ENCODE measurements around the gene BTG3.
A peak's percentile ranks its signal among the peaks of the same experiment; 100 is the strongest.

BTG3 gene

GRCh38 chr21:17612565-17613241 lies at the start of gene BTG3:
Gene BTG3 (minus strand): TSS chr21:17612901. CDS start chr21:17609144, 3,757 bp downstream.
- peak; percentile 49 to 74 for DNase-seq (ENCODE audit: low read depth in 1 of 2, low spot score in 1 of 2)

- DNase-seq (ENCODE audit: low read depth in 1 of 2, low spot score in 1 of 2), result no peak
Measured at GRCh38 chr21:17660862-17661261, 48.2 kb upstream of the BTG3 start.

- no peak for DNase-seq (ENCODE audit: low read depth in 1 of 2, low spot score in 1 of 2)
Measured at GRCh38 chr21:17660452-17660851, 47.8 kb upstream of the BTG3 start.

GRCh38 chr21:17658931-17659330 lies 46.2 kb upstream of the BTG3 start:
- DNase-seq (ENCODE audit: low read depth in 1 of 2, low spot score in 1 of 2), result no peak

- DNase-seq (ENCODE audit: low read depth in 1 of 2, low spot score in 1 of 2), result no peak
Measured at GRCh38 chr21:17651526-17651925, 38.8 kb upstream of the BTG3 start.

GRCh38 chr21:17650292-17650691 lies 37.6 kb upstream of the BTG3 start:
- no peak for DNase-seq (ENCODE audit: low read depth in 1 of 2, low spot score in 1 of 2)

GRCh38 chr21:17646790-17647189 lies 34.1 kb upstream of the BTG3 start:
- DNase-seq (ENCODE audit: low read depth in 1 of 2, low spot score in 1 of 2), result no peak

- no peak for DNase-seq (ENCODE audit: low read depth in 1 of 2, low spot score in 1 of 2)
Measured at GRCh38 chr21:17644186-17644585, 31.5 kb upstream of the BTG3 start.

GRCh38 chr21:17640821-17641220 lies 28.1 kb upstream of the BTG3 start:
- DNase-seq (ENCODE audit: low read depth in 1 of 2, low spot score in 1 of 2), result no peak

- DNase-seq (ENCODE audit: low read depth in 1 of 2, low spot score in 1 of 2), result no peak
Measured at GRCh38 chr21:17636711-17637110, 24.0 kb upstream of the BTG3 start.

- DNase-seq (ENCODE audit: low read depth in 1 of 2, low spot score in 1 of 2), result no peak
Measured at GRCh38 chr21:17631195-17631594, 18.5 kb upstream of the BTG3 start.

GRCh38 chr21:17622018-17622417 lies 9.3 kb upstream of the BTG3 start:
- no peak for DNase-seq (ENCODE audit: low read depth in 1 of 2, low spot score in 1 of 2)

GRCh38 chr21:17616831-17617230 lies 4.1 kb upstream of the BTG3 start:
- DNase-seq (ENCODE audit: low read depth in 1 of 2, low spot score in 1 of 2), result no peak

- peak in 1 of 2 donors; percentile 4 for DNase-seq (ENCODE audit: low read depth in 1 of 2, low spot score in 1 of 2)
Measured at GRCh38 chr21:17613242-17613676, 558 bp upstream of the BTG3 start.

GRCh38 chr21:17612023-17612564 lies 607 bp downstream of the BTG3 start:
- peak; percentile 1 to 4 for DNase-seq (ENCODE audit: low read depth in 1 of 2, low spot score in 1 of 2)

- peak; percentile 33 to 67 for DNase-seq (ENCODE audit: low read depth in 1 of 2, low spot score in 1 of 2)
Measured at GRCh38 chr21:17611414-17612022, 1.2 kb downstream of the BTG3 start.

- DNase-seq (ENCODE audit: low read depth in 1 of 2, low spot score in 1 of 2), result no peak
Measured at GRCh38 chr21:17610911-17611310, 1.8 kb downstream of the BTG3 start.

- no peak for DNase-seq (ENCODE audit: low read depth in 1 of 2, low spot score in 1 of 2)
Measured at GRCh38 chr21:17609681-17610080, 3.0 kb downstream of the BTG3 start.

- DNase-seq (ENCODE audit: low read depth in 1 of 2, low spot score in 1 of 2), result no peak
Measured at GRCh38 chr21:17607684-17608083, 5.0 kb downstream of the BTG3 start.

- no peak for DNase-seq (ENCODE audit: low read depth in 1 of 2, low spot score in 1 of 2)
Measured at GRCh38 chr21:17602874-17603273, 9.8 kb downstream of the BTG3 start.

- no peak for DNase-seq (ENCODE audit: low read depth in 1 of 2, low spot score in 1 of 2)
Measured at GRCh38 chr21:17598437-17598836, 14.3 kb downstream of the BTG3 start.

- no peak for DNase-seq (ENCODE audit: low read depth in 1 of 2, low spot score in 1 of 2)
Measured at GRCh38 chr21:17597680-17598079, 15.0 kb downstream of the BTG3 start.

GRCh38 chr21:17590430-17590829 lies 22.3 kb downstream of the BTG3 start:
- DNase-seq (ENCODE audit: low read depth in 1 of 2, low spot score in 1 of 2), result no peak
